Measurements from ENCODE around the gene SMURF2. TPM values are rescaled to one million over a fixed set of nuclear protein-coding genes. Genes with fewer than 3 reads are reported as not detected.
A peak's percentile ranks its signal among the peaks of the same experiment; 100 is the strongest.

The SMURF2 gene
- polyA plus RNA-seq, 1 of the 3 experiments (the other 2 are of a cell fraction) = 36.6 TPM

- TF ChIP-seq TAF1 (IDR thresholded peaks at IDR 0.05; ENCODE audit: borderline replicate concordance, low read depth, low read length) = no peak; the same call in 1 of the 2 replicates
- no peak for TF ChIP-seq RCOR1 (IDR thresholded peaks at IDR 0.05; ENCODE audit: low read length)
- TF ChIP-seq MAX (IDR thresholded peaks at IDR 0.05; ENCODE audit: low read depth) = peak; percentile 54; the same call in 1 of the 2 replicates
- no peak for TF ChIP-seq EZH2phosphoT487 (IDR thresholded peaks at IDR 0.05; ENCODE audit: borderline replicate concordance, low read depth)
- TF ChIP-seq YY1 (IDR thresholded peaks at IDR 0.05; ENCODE audit: low read depth) = peak; percentile 80
- TF ChIP-seq ZBTB33 (IDR thresholded peaks at IDR 0.05; ENCODE audit: borderline replicate concordance, low read depth) = peak; percentile 92
- TF ChIP-seq USF1 (IDR thresholded peaks at IDR 0.05; ENCODE audit: borderline replicate concordance, low read depth) = peak; percentile 31; the same call in 1 of the 2 replicates
- TF ChIP-seq JUND (IDR thresholded peaks at IDR 0.05) = peak; percentile 93
- peak; percentile 98 for TF ChIP-seq FOSL2 (IDR thresholded peaks at IDR 0.05; ENCODE audit: borderline replicate concordance, low read depth)
- no peak for TF ChIP-seq IRF3 (IDR thresholded peaks at IDR 0.05; ENCODE audit: low read depth, low read length)
- no peak for TF ChIP-seq FOXJ3 (CRISPR knock-in tag; IDR thresholded peaks at IDR 0.05)
- peak; percentile 35; the same call in 1 of the 2 replicates for TF ChIP-seq ELF1 (IDR thresholded peaks at IDR 0.05)
- TF ChIP-seq FOXM1 (IDR thresholded peaks at IDR 0.05; ENCODE audit: low read depth) = peak; percentile 90; the same call in 1 of the 2 replicates
- peak; percentile 97 for TF ChIP-seq PBX3 (IDR thresholded peaks at IDR 0.05)
- TF ChIP-seq MEF2A (IDR thresholded peaks at IDR 0.05; ENCODE audit: borderline replicate concordance, low read depth) = no peak
- no peak for TF ChIP-seq CTCF (IDR thresholded peaks at IDR 0.05)
- no peak for TF ChIP-seq MXI1 (IDR thresholded peaks at IDR 0.05; ENCODE audit: low read depth, low read length)
- TF ChIP-seq EP300 (IDR thresholded peaks at IDR 0.05; ENCODE audit: borderline replicate concordance in 1 of 2, low read depth in 1 of 2, low read length in 1 of 2) = peak; percentile 32 to 95; a peak in 3 of 4 replicates
- TF ChIP-seq GATA2 (CRISPR knock-in tag; IDR thresholded peaks at IDR 0.05) = no peak
- peak; percentile 30; the same call in 1 of the 2 replicates for TF ChIP-seq GABPA (IDR thresholded peaks at IDR 0.05; ENCODE audit: low read depth)
- TF ChIP-seq NFIC (IDR thresholded peaks at IDR 0.05; ENCODE audit: borderline replicate concordance) = peak; percentile 84
- peak; percentile 98 for TF ChIP-seq TEAD4 (IDR thresholded peaks at IDR 0.05; ENCODE audit: borderline replicate concordance, insufficient read depth)
Observed at GRCh38 chr17:64679710-64680216, 17.7 kb upstream of the SMURF2 start (continued).
